Dermis blood vessel endothelial cell (primary cell): ENCODE data around the gene VEGFA. TPM values are rescaled to one million over a fixed set of nuclear protein-coding genes. Genes with fewer than 3 reads are reported as not detected.

ENCODE experiments used
- DNase-seq: peaks from one replicate; pipeline ENCODE4 v3.0.0; 2010
- total RNA-seq: library from RNA; depleted of rRNA; stranded (reverse); fragments of >200 nt; gene quantifications from 2 replicates; pipeline ENCODE4 v1.2.3, GENCODE V29; 2014

Gene VEGFA
- total RNA-seq = 5.8 and 10.9 TPM in 2 replicates

DNA sequence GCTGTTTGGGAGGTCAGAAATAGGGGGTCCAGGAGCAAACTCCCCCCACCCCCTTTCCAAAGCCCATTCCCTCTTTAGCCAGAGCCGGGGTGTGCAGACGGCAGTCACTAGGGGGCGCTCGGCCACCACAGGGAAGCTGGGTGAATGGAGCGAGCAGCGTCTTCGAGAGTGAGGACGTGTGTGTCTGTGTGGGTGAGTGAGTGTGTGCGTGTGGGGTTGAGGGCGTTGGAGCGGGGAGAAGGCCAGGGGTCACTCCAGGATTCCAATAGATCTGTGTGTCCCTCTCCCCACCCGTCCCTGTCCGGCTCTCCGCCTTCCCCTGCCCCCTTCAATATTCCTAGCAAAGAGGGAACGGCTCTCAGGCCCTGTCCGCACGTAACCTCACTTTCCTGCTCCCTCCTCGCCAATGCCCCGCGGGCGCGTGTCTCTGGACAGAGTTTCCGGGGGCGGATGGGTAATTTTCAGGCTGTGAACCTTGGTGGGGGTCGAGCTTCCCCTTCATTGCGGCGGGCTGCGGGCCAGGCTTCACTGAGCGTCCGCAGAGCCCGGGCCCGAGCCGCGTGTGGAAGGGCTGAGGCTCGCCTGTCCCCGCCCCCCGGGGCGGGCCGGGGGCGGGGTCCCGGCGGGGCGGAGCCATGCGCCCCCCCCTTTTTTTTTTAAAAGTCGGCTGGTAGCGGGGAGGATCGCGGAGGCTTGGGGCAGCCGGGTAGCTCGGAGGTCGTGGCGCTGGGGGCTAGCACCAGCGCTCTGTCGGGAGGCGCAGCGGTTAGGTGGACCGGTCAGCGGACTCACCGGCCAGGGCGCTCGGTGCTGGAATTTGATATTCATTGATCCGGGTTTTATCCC lies at the start of gene VEGFA:
TSS of gene VEGFA (plus strand) at position 686 of the 846 bp plus-strand sequence.
- peak; percentile 92 for DNase-seq

- no peak for DNase-seq
These were observed 49.0 kb upstream of the VEGFA start for GRCh38 chr6:43720999-43721398.

- DNase-seq = no peak
These were observed 47.0 kb upstream of the VEGFA start for GRCh38 chr6:43722920-43723545.

- peak; percentile 82 for DNase-seq
These were observed 46.2 kb upstream of the VEGFA start for GRCh38 chr6:43723737-43724295.

DNA sequence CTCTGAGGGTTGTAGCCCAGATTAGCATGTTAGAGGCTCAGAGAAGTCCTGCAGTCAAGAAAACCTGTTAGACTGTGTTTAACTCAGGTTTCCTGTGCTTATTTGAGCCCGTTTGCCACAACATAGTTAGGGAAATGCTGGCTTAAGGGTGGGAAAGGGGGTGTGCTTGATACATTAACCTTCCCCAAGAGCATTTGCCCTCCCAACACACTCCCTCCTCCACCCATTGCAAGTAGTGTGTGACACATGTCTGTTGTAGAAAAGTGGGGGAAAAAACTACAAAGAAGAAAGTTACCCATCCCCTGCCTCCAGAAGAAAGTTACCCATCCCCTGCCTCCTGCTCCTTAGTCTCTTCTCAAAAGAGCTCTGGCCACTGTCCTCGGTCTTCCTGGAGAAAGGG lies 45.7 kb upstream of the VEGFA start:
- no peak for DNase-seq

- DNase-seq = no peak
These were observed 44.9 kb upstream of the VEGFA start for GRCh38 chr6:43724914-43725642.

DNA sequence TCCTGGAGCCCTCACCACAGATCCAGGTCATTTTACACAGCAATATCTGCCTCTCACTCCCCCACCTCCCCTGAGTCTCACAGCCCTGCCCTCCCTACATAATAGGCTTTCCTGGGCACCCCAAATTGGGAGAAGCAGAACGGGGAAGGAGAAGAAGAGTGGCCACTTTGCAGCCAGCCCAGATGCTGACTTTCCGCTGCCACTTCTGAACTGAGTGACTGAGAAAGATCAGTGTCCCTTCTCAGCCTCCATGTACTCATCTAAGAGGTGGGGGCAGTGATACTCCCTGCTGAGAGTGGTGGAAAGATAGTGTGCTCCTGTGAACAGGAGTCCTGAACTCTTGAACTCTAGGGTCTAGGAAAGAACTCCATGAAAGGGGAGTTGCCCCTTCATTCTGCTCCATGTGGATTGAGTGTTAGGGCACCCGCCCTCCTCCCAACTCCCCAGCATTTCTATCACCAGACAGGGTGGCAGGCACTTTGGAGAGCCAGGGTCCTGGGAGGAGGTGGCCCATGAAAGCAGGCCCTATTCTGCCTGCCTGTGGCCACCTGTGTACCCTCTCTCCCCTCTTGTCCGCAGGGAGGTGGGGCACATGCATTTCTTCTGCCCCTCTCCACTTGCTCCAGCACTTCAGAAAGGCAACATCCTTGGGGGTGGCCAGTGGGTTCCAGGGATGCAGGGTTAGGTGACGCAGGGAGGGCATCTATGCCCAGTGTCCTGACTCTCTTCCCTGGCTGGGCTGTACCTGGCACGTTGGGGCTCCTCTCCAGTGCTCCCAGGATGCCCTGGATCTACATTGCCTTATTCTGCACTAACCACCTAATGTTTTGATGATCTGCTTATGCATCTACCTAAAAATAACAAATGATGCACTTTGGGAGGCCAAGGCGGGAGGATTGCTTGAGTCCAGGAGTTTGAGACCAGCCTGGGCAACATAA lies 44.1 kb upstream of the VEGFA start:
- DNase-seq = no peak

- no peak for DNase-seq
These were observed 42.4 kb upstream of the VEGFA start for GRCh38 chr6:43727634-43728033.

DNA sequence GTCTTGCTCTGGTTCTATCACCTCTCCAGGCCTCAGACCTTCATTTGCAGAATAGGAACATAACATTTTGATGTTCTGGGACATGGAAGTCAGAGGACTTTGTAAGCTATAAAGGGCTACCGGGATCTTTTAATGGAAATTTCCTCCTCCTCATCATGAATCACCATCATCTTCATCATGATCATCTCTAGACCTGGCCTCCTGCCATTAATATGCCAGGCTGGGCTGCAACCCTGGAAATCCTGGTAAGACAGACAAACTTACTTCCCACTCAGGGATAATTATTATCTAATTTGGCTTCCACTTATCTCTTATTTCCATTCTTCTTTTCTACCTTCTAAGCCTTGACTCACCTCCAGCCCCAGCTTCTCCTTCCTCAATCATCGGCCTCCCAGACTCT lies 41.4 kb upstream of the VEGFA start:
- DNase-seq = no peak

DNA sequence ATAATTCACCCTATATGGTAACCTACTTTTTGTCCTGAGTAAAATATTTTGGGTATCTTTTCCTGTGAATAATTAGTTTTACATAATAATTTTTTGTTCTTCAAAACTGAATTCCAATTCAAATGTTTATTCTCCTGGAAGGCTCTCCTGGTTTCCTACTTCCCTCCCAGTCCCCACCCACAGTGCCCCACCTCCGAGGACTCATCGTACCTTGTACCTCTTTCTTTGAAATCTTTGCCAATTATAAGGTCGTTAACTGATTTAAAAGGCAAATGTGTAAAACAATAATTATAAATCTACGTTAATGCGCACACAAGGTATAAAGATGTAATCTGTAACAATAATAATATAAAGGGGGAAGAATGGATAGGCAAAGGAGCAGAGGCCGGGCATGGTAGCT lies 40.5 kb upstream of the VEGFA start:
- DNase-seq = no peak

DNA sequence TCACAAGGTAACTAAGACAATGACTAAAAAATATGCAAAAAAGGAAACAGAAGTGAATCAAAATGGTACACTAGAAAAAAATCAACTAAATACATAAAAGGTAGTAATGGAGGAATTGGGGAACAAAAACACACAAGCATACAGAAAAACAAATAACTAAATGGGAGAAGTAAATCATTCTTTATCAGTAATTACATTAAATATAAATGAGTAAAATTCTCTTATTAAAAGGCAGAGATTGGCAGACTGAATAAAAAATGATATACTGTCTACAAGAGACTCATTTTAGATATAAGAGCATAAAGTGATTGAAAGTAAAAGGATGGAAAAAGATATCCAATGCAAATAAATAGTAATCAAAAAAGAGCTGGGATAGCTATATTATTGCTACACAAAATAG lies 39.4 kb upstream of the VEGFA start:
- DNase-seq = no peak

GRCh38 chr6:43733471-43734293 lies 36.3 kb upstream of the VEGFA start:
- DNase-seq = peak; percentile 11

- no peak for DNase-seq
These were observed 35.7 kb upstream of the VEGFA start for GRCh38 chr6:43734294-43734665.

DNA sequence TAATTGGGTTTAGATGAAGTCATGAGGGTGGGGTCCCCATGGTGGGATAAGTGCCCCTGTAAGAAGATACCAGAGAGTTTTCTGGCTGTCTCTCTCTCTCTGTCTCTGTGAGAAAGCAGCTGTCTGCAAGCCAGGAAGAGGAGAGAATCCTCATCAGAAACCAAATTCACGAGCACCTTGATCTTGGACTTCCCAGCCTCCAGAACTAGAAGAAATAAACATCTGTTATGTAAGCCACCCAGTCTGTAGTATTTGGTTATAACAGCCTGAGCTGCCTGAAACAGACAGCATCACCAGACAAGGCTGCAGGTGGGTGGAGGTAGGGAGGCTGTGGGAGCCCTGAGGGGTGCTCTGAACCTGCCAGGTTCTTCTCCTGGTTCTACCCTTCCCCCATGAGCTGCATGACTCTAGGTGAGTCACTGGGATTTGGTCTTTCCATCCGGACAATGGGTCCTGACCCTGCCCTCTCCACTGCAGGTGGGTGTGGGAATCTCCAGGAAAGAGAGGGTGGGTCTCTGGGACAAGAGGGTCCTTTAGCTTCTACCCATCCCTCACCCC lies 34.3 kb upstream of the VEGFA start:
- no peak for DNase-seq

- DNase-seq = no peak
These were observed 33.7 kb upstream of the VEGFA start for GRCh38 chr6:43736211-43736786.

DNA sequence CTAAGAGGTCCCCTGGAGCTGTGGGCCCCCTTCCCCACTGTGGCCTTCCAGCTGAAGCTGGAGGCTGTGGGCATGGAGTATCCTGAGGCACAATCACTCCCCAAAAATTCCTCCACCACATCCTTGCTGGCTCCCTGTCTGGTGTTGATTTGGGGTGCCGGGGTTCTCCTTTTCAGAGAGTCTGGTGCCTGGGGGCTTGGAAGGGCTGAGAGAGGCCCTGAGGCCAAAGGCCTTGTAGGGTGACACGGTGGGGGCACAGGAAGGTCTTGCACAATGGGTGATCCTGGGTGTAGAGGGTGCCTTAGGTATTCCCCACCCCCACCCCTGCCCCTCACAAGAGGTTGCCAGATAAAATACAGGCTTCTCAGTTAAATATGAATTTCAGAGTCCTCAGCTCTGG lies 33.2 kb upstream of the VEGFA start:
- DNase-seq = no peak

- DNase-seq = no peak
These were observed 32.5 kb upstream of the VEGFA start for GRCh38 chr6:43737272-43738081.

GRCh38 chr6:43738267-43738676 lies 31.7 kb upstream of the VEGFA start:
- no peak for DNase-seq

DNA sequence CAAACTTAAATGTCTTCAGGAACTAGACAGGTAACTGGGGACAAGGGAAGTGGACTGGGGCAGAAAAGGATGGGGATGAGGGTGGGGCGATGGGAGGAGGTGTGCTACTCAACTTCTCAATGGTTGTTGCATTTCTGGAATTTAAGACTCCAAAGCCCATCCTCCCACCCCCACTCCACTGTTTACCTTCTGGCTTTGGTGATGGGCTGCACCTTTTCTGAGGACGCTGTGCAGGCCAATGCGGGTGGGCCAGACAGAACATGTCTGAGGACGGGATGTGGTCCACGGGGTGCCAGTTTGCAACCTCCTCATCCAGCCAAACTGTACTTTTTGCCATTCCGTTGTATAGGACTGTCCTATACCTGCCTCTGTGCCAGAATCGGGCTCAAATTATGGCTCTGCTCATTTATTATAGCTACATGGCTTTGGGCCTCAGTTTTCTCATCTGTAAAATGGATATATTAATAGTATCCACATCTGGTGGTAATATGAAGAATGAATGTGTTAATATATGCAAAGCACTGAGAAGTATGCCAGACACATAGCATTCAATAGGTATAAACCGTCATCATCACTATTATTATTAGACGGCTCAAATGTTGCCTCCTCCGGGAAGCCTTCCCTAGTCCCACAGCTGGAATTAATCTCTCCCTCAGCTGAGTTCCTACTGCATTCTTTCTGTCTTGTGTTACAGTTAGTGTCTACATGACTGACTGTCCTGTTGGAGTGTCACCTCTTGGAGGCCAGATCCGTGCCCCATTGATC lies 31.0 kb upstream of the VEGFA start:
- no peak for DNase-seq
